Measurements from ENCODE around the gene DNASE1L1.

DNASE1L1 gene

DNA sequence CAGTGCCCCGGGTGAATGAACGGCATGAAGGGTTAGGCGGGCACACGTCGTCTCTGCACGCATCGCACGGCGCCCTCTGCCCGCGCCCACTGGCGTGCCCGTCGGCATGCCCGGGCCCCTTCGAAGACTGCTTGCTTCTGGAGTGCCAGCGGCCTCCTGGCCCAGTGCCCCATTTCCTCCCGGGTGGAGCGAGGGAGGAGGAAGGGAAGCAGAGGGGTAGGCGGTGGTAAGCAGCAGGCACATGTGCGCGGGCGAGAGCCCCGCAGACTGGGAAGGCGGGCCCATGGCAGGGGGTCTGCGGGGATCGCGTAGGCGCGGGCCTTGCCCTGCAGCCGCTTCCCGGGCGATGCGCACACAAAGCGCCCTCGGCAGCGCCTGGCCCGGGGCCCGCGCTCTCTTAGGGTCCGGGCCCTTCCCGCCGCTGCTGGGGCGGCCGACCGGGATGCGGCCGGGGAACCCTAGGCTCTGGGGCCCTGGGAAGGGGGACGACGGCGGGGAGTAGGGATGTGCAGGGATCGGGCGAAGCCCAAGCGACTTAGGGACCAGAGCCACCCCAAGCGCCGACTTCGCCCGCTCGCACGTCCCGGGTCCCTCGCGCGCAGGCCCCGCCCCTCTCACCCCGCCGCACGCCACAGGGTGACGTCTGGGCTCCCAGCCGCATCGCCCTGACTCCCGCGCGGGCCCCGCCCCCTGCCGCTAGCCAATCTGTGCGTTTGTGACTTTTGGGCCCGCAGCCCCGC is 30.8 kb downstream of the DNASE1L1 start (continued):
- TF ChIP-seq ZIC2 (tag by site-specific recombination; IDR thresholded peaks at IDR 0.05): peak; percentile 57

DNA sequence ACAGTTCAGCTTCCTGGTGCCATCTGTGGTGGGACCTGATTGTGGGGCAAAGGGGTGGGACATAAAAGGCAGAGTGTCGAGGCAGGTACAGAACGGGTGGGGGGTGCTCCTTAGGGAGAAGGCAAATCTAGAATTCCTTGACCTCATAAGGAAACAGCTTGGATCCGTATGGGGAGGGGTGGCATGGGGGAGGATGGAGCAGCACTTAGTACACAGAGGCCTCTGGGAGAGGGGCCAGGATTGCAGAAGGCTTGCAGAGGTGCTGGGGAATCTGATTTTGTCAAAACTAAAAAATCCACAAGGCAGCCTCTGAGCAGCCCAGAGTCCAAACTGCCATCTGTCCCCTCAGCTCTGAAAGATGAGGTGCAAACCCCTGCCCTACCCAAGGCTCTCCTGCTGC is 32.3 kb downstream of the DNASE1L1 start:
- TF ChIP-seq, protein P1, sequence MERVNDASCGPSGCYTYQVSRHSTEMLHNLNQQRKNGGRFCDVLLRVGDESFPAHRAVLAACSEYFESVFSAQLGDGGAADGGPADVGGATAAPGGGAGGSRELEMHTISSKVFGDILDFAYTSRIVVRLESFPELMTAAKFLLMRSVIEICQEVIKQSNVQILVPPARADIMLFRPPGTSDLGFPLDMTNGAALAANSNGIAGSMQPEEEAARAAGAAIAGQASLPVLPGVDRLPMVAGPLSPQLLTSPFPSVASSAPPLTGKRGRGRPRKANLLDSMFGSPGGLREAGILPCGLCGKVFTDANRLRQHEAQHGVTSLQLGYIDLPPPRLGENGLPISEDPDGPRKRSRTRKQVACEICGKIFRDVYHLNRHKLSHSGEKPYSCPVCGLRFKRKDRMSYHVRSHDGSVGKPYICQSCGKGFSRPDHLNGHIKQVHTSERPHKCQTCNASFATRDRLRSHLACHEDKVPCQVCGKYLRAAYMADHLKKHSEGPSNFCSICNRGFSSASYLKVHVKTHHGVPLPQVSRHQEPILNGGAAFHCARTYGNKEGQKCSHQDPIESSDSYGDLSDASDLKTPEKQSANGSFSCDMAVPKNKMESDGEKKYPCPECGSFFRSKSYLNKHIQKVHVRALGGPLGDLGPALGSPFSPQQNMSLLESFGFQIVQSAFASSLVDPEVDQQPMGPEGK (tag by site-specific recombination; IDR thresholded peaks at IDR 0.05): 0 out of 2 replicates have a peak, but pooled peaks have one; percentile 31
- TF ChIP-seq ZNF747 (tag by site-specific recombination; IDR thresholded peaks at IDR 0.05) (no peak), ZNF654 (tag by site-specific recombination; IDR thresholded peaks at IDR 0.05; ENCODE audit: low read depth) (no peak), SP2 (tag by site-specific recombination; IDR thresholded peaks at IDR 0.05) (no peak)
- H3K9me3 ChIP-seq (ENCODE audit: control insufficient read depth, insufficient read depth, low read depth, low read length): no peaks in the 10 kb centered on the region
- CTCF ChIA-PET: interaction anchor here (0.7 to 1.1 kb wide), 2 partner anchors 9 to 68 kb away, joined by 3 to 4 read pairs; no protein-coding TSS in a partner anchor
- H3K36me3 ChIP-seq (ENCODE audit: control insufficient read depth in 2 of 2, insufficient read depth in 1 of 2, low read length in 2 of 2): peaks cover 0 to 18% of the 10 kb centered on the region in 2 experiments; a peak in 1 of 3 replicates
- H3K4me3 ChIP-seq (ENCODE audit: low read depth, low read length): no peak overlapping the region
- H3K27ac ChIP-seq (ENCODE audit: extremely low read depth, low read depth, low read length): no peak overlapping the region
- peaks cover 15% of the 10 kb centered on the region for H3K4me1 ChIP-seq (ENCODE audit: control insufficient read depth, insufficient read depth, low read length)
- POLR2A ChIA-PET: no interaction called here

- H3K36me3 ChIP-seq (ENCODE audit: control insufficient read depth in 2 of 2, insufficient read depth in 1 of 2, low read length in 2 of 2): peaks cover 0 to 5% of the 10 kb centered on the region in 2 experiments; a peak in 1 of 3 replicates
- no peaks in the 10 kb centered on the region for H3K9me3 ChIP-seq (ENCODE audit: control insufficient read depth, insufficient read depth, low read depth, low read length)
- ChIA-PET CTCF (interaction anchor here (1.2 to 3.8 kb wide), 3 partner anchors 152 to 361 kb away, joined by 3 to 29 read pairs (median 4); no protein-coding TSS in a partner anchor), POLR2A (interaction anchor here (1.4 to 2.4 kb wide), 2 partner anchors 8 to 10 kb away, joined by 3 to 19 read pairs; no protein-coding TSS in a partner anchor)
- H3K4me1 ChIP-seq (ENCODE audit: control insufficient read depth, insufficient read depth, low read length): peaks cover 15% of the 10 kb centered on the region
- H3K27ac ChIP-seq (ENCODE audit: extremely low read depth, low read depth, low read length): peak overlapping the region; percentile 66
- no peak overlapping the region; the same call in 1 of the 2 replicates for H3K4me3 ChIP-seq (ENCODE audit: low read depth, low read length)
- TF ChIP-seq BCL11A (tag by site-specific recombination; IDR thresholded peaks at IDR 0.05; ENCODE audit: low read depth): no peak
- no peak for TF ChIP-seq ZNF23 (tag by site-specific recombination; IDR thresholded peaks at IDR 0.05; ENCODE audit: borderline replicate concordance)
- TF ChIP-seq, protein P2, sequence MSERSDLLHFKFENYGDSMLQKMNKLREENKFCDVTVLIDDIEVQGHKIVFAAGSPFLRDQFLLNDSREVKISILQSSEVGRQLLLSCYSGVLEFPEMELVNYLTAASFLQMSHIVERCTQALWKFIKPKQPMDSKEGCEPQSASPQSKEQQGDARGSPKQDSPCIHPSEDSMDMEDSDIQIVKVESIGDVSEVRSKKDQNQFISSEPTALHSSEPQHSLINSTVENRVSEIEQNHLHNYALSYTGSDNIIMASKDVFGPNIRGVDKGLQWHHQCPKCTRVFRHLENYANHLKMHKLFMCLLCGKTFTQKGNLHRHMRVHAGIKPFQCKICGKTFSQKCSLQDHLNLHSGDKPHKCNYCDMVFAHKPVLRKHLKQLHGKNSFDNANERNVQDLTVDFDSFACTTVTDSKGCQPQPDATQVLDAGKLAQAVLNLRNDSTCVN (tag by site-specific recombination; optimal IDR thresholded peaks at IDR 0.05): no peak
- TF ChIP-seq ZNF155 (tag by site-specific recombination; IDR thresholded peaks at IDR 0.05): no peak
- no peak for TF ChIP-seq ZNF549 (tag by site-specific recombination; IDR thresholded peaks at IDR 0.05)
- 0 out of 2 replicates have a peak, but pooled peaks have one; percentile 33 for TF ChIP-seq ZIC2 (tag by site-specific recombination; IDR thresholded peaks at IDR 0.05)
- TF ChIP-seq ZBTB6 (tag by site-specific recombination; IDR thresholded peaks at IDR 0.05): no peak
- TF ChIP-seq ZNF529 (tag by site-specific recombination; IDR thresholded peaks at IDR 0.05; ENCODE audit: insufficient replicate concordance): no peak
- no peak for TF ChIP-seq ZNF571 (tag by site-specific recombination; IDR thresholded peaks at IDR 0.05)
- TF ChIP-seq ZNF324 (tag by site-specific recombination; IDR thresholded peaks at IDR 0.05): no peak
- TF ChIP-seq HOXA7 (CRISPR knock-in tag; IDR thresholded peaks at IDR 0.05; ENCODE audit: borderline replicate concordance): no peak
- TF ChIP-seq ZNF530 (tag by site-specific recombination; IDR thresholded peaks at IDR 0.05; ENCODE audit: low read depth): no peak
- TF ChIP-seq ZNF747 (tag by site-specific recombination; IDR thresholded peaks at IDR 0.05): no peak
- TF ChIP-seq, protein P3, sequence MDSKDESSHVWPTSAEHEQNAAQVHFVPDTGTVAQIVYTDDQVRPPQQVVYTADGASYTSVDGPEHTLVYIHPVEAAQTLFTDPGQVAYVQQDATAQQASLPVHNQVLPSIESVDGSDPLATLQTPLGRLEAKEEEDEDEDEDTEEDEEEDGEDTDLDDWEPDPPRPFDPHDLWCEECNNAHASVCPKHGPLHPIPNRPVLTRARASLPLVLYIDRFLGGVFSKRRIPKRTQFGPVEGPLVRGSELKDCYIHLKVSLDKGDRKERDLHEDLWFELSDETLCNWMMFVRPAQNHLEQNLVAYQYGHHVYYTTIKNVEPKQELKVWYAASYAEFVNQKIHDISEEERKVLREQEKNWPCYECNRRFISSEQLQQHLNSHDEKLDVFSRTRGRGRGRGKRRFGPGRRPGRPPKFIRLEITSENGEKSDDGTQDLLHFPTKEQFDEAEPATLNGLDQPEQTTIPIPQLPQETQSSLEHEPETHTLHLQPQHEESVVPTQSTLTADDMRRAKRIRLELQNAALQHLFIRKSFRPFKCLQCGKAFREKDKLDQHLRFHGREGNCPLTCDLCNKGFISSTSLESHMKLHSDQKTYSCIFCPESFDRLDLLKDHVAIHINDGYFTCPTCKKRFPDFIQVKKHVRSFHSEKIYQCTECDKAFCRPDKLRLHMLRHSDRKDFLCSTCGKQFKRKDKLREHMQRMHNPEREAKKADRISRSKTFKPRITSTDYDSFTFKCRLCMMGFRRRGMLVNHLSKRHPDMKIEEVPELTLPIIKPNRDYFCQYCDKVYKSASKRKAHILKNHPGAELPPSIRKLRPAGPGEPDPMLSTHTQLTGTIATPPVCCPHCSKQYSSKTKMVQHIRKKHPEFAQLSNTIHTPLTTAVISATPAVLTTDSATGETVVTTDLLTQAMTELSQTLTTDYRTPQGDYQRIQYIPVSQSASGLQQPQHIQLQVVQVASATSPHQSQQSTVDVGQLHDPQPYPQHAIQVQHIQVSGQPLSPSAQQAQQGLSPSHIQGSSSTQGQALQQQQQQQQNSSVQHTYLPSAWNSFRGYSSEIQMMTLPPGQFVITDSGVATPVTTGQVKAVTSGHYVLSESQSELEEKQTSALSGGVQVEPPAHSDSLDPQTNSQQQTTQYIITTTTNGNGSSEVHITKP (tag by site-specific recombination; IDR thresholded peaks at IDR 0.05): peak; percentile 32; the same call in 1 of the 2 replicates
- TF ChIP-seq ZNF121 (tag by site-specific recombination; IDR thresholded peaks at IDR 0.05): peak; percentile 90
- TF ChIP-seq ZNF548 (tag by site-specific recombination; IDR thresholded peaks at IDR 0.05): no peak
- TF ChIP-seq ZBTB11 (tag by site-specific recombination; conservative IDR thresholded peaks at IDR 0.05; ENCODE audit: low read depth): no peak
Observed at GRCh38 chrX:154375156-154375504, 33.9 kb downstream of the DNASE1L1 start.

Data from HEK293 (cell line).